Esophagus muscularis mucosa (tissue), 4 donors: ENCODE results near the gene HRCT1.

Source experiments
- CTCF ChIP-seq, 3 experiments: fragments of 200-600 bp in 2 of 3; fragments of 450-650 bp in 1 of 3; sonication (generic) in 2 of 3; IDR thresholded peaks; one replicate each; pipeline ENCODE4 v1.5.1; 2017 to 2019; ENCODE audit warnings: antibody characterized with exemption in 3 of 3, mild to moderate bottlenecking in 2 of 3, moderate library complexity in 1 of 3
- EP300 ChIP-seq: sonication (generic); formaldehyde crosslinking; IDR thresholded peaks from one replicate; pipeline ENCODE4 v1.6.1; 2017; ENCODE audit warnings: antibody characterized with exemption
- POLR2A ChIP-seq: fragments of 450-650 bp; IDR thresholded peaks from one replicate; pipeline ENCODE4 v1.6.1; 2017; ENCODE audit warnings: antibody characterized with exemption, moderate library complexity, mild to moderate bottlenecking, low read depth
- POLR2AphosphoS5 ChIP-seq, 2 donors: sonication (generic); formaldehyde crosslinking; IDR thresholded peaks; one replicate each; pipeline ENCODE4 v1.6.1; 2017; ENCODE audit warnings: antibody characterized with exemption in 2 of 2

GRCh38 chr9:35935755-35936509, 29.9 kb downstream of the HRCT1 start:
- TF ChIP-seq EP300 (no peak), CTCF (IDR thresholded peaks at IDR 0.05) (no peak), POLR2AphosphoS5 (IDR thresholded peaks at IDR 0.05) (no peak), POLR2A (no peak)
